ENCODE results near the gene TSHZ1.

TSHZ1 gene

DNA sequence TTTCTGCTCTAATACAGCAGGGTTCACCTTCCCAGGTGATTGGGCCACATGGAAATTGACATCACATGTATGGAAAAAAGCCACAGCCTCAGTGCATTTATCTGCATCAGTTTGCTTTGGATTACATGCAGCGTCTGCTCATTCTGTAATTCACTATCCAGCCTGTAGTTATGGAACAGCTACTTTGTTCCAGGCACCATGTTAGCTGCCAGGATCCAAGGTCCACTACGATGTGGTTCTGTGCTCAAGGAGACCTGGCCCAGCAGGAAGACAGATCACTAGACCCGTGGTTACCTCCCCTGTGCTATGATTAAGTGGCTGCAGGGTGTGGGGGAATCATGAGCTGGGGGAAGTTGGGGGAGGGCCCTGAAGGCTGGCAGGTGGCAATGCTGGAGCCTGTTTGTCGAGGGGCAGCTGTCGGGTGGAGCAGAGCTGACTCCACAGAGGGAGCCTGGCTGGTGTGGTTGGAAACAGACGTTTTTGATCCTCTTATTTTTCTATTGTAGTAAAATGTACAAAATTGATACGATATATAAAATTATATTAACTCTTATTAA, 58.6 kb downstream of the TSHZ1 start:
- ChIA-PET POLR2A (no interaction called here), CTCF (no interaction called here)
- TF ChIP-seq CTCF (IDR thresholded peaks at IDR 0.05; ENCODE audit: control extremely low read depth, extremely low read depth, low read depth, missing control alignments), result no peak
- no peak for DNase-seq (ENCODE audit: extremely low spot score)

- DNase-seq (ENCODE audit: extremely low spot score), result no peak
- CTCF ChIA-PET, result no interaction called here
- POLR2A ChIA-PET, result no interaction called here
- TF ChIP-seq CTCF (IDR thresholded peaks at IDR 0.05; ENCODE audit: control extremely low read depth, extremely low read depth, low read depth, missing control alignments), result no peak
These were observed 59.1 kb downstream of the TSHZ1 start for GRCh38 chr18:75269696-75270095.

- no peak for DNase-seq (ENCODE audit: extremely low spot score)
- CTCF ChIA-PET, result no interaction called here
- no peak for TF ChIP-seq CTCF (IDR thresholded peaks at IDR 0.05; ENCODE audit: control extremely low read depth, extremely low read depth, low read depth, missing control alignments)
- POLR2A ChIA-PET, result no interaction called here
These were observed 61.4 kb downstream of the TSHZ1 start for GRCh38 chr18:75271952-75272351.

DNA sequence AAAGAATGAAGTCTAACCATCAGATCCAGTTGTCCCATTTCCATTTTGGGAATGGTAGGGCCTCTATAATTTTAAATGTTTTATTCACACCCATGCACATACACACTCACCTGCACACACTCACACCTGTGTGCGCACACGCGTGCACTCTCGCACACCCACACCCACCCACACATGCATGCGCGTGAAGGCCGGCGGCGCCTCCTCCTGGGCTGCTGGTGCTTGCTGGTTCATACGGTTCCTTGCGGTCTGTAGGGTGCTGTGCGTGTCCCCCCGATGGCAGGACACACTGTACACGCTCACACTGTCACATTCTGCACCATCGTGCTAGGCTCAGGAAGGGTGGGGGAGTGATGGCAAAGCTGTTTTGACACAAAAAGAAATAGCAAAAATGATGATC, 63.2 kb downstream of the TSHZ1 start:
- DNase-seq (ENCODE audit: extremely low spot score), result no peak
- CTCF ChIA-PET, result interaction anchor here (1.3 kb wide), 1 partner anchor 24 kb away, joined by 3 read pairs; no protein-coding TSS in a partner anchor
- POLR2A ChIA-PET, result no interaction called here
- no peak for TF ChIP-seq CTCF (IDR thresholded peaks at IDR 0.05; ENCODE audit: control extremely low read depth, extremely low read depth, low read depth, missing control alignments)

- CTCF ChIA-PET, result no interaction called here
- no peak for DNase-seq (ENCODE audit: extremely low spot score)
- POLR2A ChIA-PET, result no interaction called here
- no peak for TF ChIP-seq CTCF (IDR thresholded peaks at IDR 0.05; ENCODE audit: control extremely low read depth, extremely low read depth, low read depth, missing control alignments)
These were observed 64.6 kb downstream of the TSHZ1 start for GRCh38 chr18:75275226-75275625.

- ChIA-PET CTCF (interaction anchor here (1.5 to 1.6 kb wide), 2 partner anchors 11 to 22 kb away, joined by 3 to 6 read pairs; no protein-coding TSS in a partner anchor), POLR2A (interaction anchor here (0.9 kb wide), 1 partner anchor 57 kb away, joined by 3 read pairs; no protein-coding TSS in a partner anchor)
- no peak for TF ChIP-seq CTCF (IDR thresholded peaks at IDR 0.05; ENCODE audit: control extremely low read depth, extremely low read depth, low read depth, missing control alignments)
- DNase-seq (ENCODE audit: extremely low spot score), result no peak
These were observed 66.4 kb downstream of the TSHZ1 start for GRCh38 chr18:75276818-75277609.

All from GM10248 (cell line).